Stimulated activated CD8-positive, alpha-beta memory T cell treated with anti-CD3 and anti-CD28 coated beads, Interleukin-4, amount 100 ng/mL, for 24 hours (primary cell): Measurements from ENCODE around the gene DNPH1.

Experiments
- DNase-seq: peaks from one replicate; pipeline ENCODE4 v3.0.0-alpha.2; 2020; ENCODE audit warnings: low read depth

DNPH1 gene

DNA sequence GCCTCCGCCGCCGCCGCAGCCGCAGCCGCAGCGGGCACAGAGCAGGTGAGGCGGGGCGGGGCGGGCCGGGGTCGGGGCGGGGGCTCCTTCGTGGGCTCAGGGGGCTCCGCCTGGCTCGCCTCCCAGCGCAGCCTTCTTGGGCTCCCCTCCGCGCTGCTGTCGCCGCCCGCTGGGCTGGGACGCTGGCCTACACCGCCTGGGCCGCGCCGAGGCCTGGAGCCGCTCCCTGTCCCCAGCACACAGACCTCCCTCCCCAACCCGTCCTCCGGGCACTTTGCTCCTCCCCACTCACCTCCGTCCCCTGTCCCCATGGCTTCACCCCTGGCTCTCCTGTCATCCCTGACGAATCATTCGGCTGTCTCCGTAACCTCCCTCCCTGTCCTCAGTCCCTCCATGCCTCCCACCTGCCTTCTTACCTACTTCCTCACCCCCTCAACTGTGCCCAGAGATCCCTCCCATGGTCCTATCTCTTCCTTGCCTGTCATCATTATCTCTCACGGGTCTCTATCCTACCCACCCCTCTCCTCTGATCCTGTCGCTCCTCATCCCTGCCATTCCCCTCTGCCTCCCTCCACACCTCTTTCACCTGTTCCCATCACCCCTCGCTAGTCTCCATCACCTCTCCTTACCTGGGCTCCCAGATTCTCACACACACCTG lies 14.5 kb upstream of the DNPH1 start:
- no peak for DNase-seq

DNA sequence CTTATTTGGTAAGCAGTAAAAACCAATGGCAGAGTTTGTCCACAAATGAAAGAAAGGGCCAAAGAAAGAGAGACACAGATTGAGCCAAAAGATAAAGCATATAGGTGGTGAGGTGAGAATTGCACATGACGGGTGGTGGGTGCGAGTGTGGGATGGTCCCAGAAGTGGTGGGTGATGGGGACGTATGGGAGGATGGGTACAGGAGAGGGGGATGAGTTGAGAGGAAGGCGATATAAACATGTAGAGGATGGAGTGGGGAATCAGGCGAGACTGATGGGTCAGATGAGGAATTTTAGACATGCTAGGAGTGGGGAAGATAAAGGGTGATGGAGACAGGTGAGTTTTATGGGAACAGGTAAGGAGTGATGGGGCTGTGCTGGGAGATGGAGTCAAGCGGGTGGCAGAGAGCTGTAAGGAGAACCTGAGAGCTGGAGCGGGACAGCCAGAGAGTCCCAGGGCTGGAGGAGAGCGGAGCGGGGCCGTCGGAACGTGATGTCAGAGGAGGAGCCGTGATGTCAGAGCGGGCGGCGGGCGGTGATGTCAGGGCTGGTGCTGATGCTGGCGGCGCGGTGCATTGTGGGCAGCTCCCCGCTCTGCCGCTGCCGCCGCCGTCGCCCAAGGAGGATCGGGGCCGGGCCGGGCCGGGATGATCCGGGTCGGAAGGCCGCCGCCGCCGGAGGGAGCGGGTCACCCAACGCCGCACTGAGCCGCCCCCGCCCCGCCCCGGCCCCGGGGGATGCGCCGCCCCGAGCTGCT lies 13.8 kb upstream of the DNPH1 start, which contains the start of gene TTBK1:
Gene TTBK1, plus strand, starts transcription at position 574 of the 756 bp plus-strand sequence. CDS start 3,180 bp downstream, outside the sequence.
- DNase-seq, result no peak

DNA sequence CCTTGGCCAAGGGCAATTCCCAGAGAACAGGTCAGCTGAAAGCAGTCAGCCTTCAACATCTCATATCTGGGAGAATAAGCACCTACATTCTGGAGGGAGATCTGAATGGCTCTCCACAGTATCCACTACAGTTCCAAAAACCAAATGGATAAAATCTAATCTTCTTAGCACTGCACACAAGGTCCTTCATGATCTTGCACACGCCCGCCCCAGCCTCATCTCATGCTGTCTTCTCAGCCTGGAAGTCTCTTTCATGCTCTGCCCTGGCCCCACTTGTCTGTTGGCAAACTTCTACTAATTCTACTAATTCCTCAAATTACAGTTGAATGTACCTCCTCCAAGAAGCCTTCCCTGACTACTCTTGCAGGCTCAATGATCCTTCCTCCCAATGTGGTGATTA lies 12.2 kb upstream of the DNPH1 start:
- DNase-seq, result no peak

DNA sequence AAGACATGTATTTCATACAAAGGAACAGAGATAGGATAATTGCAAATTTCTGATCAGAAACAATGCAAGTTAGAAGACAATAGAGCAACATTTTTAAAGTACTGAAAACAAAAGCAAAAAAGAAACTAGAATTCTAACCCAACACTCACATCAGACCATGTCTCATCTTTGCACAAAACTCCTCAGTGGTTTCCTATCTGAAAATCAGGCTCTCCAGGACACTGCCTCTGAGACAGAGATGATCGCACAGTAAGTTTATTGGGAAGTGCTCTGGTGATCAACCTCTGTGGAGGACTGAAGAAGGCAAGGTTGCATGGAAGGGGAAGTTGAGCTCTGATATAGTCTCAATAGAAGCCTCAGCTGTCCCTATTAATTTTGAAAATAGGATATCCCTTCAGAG lies 11.7 kb upstream of the DNPH1 start:
- no peak for DNase-seq

DNA sequence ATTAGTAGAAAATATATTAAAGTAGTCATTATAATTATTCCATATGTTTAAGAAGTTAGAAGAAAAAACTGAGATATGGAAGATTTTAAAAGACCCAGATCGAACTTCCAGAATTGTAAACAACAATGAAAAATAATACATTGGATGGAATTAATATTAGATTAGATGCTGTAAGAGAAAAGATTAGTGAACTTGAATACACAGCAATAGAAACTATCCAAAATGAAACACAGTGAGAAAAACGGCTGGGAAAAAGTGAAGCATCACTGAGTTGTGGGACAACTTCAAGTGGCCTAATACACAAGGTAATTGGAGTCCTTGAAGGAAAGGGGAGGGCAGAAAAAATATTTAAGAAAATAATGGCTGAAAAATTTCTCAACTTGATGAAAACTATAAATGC lies 9.8 kb upstream of the DNPH1 start:
- no peak for DNase-seq

DNA sequence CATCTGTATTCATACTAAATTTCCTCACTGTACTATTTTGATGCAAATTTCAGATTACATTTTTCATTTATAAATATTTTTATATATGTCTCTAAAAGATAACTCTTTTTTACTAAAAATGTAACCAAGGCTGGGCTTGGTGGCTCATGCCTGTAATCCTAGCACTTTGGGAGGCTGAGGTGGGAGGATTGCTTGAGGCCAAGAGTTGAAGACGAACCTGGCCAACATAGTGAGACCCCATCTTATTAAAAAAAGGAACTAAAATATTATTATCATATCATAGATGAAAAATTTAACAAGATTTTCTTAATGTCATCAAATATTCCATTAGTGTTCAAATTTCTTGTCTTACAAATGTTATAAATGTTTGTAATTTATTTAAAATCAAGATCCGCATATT lies 6.6 kb upstream of the DNPH1 start:
- no peak for DNase-seq

DNA sequence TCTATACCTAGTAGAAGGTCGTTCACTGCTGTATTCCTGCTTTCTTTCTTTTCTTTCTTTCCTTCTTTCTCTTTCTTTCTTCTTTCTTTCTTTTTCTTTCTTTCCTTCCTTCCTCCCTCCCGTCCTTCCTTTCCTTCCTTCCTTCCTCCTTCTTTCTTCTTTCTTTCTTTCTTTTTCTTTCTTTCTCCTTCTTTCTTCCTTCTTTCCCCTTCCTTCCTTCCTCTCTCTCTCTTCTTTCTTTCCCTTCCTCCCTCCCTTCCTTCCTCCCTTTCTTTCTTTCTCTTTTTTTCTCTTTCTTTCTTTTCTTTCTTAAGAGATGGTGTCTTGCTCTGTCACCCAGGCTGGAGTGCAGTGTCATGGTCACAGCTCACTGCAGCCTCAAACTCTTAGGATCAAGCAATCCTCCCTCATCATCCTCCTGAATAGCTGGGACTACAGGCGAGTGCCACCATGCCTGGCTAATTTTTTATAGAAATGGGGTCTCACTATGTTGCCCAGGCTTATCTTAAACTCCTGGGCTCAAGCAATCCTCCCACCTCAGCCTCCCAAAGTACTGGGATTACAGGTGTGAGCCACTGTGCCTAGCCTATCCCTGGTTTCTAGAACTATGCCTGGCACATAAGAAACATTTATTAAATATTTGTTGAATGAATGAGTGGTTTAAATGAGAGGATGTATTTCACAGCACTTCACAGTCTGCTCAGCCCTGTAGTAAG lies 2.6 kb upstream of the DNPH1 start:
- no peak for DNase-seq

DNA sequence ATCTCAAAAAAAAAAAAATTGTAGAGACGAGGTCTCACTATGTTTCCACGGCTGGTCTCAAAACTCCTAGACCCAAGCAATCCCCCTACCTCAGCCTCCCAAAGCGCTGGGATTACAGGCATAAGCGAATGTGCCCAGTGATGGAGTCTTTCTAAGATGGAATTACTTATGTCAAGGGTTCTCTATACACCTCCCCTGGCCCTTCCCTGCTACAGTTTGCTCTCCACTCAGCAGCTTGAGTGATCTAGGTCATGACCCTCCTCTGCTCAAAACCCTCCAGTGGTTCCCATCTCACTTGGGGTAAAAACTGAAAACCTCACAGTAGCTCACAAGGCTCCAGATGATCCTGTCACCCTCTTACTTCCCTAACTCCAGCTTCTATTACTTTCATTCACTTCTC lies 1.8 kb upstream of the DNPH1 start:
- DNase-seq, result no peak

DNA sequence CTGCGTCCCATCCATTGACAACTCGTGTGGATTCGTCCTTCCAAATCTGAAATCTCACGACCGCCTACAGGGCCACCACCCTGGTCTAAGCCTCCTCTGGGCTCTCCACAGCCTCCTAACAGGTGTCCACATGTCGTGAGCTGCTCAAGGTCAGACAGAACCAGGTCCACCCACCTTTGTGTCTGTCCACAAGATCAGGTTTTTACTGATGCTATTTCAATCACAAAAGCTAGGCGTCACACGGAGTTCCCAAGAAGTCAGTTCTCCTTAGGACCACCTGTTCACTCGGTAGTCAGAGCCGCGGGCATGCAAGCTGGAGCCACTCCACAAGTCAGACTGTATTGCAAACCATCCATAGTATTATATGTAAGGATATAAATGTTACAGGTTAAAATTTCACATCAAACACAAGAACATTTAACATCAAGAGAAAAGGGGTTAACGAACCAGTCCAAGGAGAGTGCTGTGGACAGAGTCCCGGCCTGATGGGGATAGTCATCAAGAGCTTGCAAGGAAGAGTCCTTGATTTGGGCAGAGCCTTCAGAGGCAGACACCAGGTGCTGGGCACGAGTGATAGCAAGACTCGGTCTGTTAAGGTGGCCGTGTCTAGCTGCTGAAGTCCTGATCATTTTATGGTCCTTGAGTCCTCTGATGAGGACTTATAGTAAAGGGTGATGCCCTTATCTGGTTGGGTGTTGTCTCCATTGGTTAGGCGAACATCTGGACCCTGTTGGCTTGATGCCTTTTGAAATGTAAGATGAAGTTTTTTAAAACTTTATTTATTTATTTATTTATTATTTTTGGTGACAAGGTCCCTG lies 731 bp upstream of the DNPH1 start:
- DNase-seq, result no peak

DNA sequence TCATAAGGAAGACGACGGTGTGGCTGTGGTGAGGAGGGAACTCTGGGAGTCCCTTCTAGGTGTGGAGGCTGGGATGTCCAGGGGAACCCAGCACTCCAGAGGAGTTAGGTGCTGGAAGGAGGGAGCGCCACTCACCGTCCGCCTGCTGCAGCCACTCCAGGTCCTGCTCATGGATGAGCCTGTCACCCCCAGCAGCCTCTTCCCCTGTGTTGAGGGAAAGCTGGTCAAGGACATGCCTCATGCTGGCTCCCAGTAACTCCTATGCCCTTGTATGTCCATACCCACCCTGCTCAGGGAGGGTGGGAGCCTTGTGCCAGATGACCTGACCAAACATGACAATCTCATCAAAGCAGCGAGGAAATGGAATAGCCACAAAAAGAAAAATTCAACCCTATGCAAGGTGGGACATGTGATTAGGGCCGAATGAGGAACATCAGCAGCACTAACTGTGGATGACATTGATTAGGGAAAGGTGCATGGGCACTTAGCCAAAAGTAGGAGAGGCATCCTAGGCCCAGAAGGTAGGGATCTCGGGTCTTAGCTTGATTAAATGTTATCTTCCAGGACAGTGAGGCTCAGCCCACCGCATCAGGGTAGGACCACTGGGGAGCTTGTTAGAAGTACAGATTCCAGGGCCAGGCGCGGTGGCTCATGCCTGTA lies 3.0 kb downstream of the DNPH1 start:
- no peak for DNase-seq

DNA sequence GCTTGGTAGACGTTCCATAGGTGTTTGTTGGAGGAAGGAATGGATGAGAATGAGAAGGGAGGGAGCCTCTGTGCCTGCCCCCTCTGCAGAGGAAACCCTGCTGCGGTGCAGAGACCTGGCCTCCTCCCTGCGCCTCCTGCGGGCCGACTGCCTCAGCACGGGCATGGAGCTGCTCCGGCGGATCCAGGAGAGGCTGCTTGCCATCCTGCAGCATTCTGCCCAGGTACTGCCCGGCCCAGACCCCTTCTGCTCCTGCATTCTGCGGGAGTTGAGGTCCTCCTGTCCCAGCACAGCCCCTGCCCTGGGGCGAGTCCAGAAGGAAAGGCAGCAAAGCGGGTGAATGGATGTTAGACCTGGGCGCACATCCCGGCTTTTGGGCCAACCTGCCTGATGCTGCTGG lies 6.1 kb downstream of the DNPH1 start:
- DNase-seq, result no peak

DNA sequence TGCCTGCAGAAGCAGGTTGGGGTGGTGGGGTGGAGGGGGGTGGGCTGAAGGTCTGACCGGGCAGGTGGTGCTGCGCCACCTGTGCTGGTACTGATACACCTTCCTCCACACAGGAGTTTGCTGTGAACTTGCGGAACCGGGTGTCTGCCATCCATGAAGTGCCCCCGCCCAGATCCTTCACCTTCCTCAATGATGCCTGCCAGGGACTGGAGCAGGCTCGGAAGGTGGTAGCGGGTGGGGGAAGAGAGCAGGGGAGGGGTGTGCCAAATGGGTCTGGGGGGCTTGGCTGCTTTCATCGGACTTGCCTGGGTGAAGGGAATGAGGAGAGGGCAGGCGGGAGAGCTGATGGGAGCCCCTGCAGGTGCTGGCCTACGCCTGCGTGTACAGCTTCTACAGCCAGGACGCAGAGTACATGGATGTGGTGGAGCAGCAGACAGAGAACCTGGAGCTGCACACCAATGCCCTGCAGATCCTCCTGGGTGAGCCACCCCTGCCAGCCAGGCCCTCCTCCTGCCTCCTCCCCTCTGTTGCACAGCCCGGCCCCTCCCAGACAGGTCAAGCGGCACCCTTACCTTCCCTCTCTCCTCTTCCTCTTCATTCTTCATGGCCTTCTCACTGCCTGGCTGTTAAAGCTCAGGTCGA lies 6.7 kb downstream of the DNPH1 start:
- DNase-seq, result no peak

DNA sequence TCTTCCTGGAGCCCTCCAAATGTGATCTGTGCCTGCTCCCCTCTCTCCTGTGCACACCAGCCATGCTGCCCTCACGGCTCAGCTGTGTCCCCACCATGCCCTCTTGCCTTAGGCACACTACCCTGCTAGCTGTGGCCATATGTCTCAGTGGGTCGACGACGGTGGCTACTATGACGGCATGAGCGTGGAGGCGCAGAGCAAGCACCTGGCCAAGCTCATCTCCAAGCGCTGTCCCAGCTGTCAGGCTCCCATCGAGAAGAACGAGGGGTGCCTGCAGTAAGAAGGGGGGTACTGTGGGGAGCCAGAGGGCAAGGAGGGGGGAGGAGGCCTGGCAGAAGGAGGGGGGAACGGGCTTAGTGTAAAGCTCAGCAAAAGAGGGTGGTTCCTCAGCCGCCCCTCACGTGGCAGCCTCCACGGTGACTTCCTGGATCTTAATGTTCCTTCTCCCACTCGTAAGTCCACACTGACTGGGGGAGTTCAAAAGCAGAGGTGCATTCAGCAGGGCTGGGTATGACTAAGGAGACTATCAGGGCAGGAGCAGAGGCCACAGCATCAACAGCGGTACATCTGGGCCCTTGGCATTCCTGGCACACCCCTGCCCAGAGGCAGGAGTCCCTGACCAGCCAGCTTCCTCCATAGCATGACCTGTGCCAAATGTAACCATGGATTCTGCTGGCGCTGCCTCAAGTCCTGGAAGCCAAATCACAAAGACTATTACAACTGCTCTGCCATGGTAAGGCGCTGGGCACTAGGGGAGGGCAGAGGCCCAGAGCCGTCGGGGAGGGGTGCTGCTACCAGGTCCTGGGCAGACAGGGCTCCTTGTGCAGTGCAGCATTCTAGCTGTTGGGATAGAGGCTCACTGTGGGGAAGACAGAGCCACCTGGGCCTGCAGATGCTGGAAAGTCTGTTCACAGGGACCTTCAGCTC lies 8.0 kb downstream of the DNPH1 start:
- no peak for DNase-seq

DNA sequence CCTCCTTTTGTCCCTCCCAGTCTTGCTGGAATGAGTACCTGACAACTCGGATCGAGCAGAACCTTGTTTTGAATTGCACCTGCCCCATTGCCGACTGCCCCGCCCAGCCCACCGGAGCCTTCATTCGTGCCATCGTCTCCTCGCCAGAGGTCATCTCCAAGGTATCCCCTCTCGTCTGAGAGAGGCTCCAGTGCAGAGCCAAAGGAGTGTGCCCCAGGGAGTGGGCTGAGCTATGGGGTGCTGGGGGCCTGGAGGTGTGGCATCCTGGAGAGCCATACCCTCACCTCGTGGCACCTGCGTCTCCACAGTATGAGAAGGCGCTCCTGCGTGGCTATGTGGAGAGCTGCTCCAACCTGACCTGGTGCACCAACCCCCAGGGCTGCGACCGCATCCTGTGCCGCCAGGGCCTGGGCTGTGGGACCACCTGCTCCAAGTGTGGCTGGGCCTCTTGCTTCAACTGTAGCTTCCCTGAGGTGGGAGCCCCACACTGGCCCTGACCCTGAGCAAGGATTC lies 8.8 kb downstream of the DNPH1 start:
- DNase-seq, result no peak

DNA sequence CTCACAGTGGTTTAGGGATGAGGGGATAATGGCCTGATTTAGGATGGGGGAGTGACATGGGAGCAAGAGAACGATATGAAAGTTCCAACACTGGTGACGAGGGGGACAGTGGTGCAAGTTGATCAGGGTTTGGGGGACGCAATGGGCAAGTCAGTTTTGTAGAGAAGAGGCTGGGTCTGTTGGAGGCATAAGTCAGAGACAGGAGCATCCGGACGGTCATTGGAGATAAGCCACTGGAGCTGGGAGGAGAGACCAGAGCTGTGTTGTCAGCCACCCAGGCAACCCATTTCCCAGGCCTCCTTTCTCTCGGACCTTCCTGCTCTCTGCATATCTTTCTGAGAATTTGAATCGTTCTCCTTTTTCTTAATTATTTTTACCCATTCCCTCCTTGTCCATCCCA lies 9.5 kb downstream of the DNPH1 start:
- DNase-seq, result no peak

DNA sequence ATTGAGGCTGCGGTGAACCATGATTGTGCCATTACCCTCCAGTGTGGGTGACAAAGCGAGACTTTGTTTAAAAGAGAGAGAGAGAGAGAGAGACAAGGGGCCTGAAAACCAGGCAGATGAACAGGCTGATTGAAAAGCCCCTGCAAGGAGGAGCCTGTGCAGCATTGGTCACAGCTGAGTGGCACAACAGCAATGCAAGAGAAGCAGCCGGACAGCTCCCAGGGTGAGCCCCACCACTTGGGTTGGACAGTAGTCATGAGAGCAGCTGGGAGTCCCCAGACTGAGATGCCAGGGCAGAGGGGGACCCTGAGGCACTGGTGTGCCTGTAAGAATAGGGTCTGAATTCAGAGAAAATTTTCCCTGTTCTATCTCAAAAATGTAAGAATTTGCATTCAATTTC lies 10.2 kb downstream of the DNPH1 start:
- no peak for DNase-seq

DNA sequence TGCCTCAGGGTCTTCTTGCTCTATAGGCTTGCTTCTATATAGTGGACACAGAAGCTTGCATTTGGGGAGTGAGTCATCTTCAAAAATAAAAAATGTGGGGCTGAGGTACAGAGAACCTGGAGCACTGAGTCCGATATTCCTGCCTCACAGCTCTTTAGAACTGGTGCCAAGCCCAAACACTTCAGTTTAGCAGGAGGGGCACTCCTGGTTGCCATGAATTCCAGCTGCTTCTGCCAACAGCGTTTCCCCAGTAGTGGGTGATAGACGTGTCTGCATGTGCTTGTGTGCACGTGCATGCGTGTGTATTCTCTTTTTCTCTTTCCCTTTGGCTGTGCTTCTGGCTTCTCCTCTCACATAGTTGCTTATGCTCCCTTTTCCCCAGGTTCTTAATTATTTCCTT lies 11.9 kb downstream of the DNPH1 start:
- no peak for DNase-seq

DNA sequence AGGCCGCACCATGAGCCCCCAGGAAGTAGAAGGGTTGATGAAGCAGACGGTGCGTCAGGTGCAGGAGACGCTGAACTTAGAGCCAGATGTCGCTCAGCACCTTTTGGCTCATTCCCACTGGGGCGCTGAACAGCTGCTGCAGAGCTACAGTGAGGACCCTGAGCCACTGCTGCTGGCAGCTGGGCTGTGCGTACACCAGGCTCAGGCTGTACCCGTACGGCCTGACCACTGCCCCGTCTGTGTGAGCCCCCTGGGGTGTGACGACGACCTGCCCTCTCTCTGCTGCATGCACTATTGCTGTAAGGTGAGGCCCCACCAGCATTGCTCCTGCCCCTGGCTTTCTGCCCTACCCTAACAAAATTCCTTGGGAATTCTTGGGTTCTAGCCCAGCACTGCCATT lies 13.1 kb downstream of the DNPH1 start:
- no peak for DNase-seq

DNA sequence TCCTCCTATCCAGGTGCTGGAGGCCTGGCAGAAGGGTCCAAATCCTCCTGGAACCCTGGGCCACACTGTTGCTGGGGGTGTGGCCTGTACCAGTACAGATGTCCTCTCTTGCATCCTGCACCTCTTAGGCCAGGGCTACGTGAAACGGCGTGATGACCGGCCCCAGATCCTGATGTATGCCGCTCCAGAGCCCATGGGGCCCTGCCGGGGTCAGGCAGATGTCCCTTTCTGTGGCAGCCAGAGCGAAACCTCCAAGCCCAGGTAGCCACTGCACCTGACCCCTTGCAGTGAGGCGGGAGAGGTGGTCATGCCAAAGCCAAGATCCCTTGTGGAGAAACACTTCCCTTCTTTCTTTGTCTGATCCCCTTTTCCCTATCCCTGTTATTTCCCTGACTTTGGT lies 14.2 kb downstream of the DNPH1 start:
- DNase-seq, result no peak

DNA sequence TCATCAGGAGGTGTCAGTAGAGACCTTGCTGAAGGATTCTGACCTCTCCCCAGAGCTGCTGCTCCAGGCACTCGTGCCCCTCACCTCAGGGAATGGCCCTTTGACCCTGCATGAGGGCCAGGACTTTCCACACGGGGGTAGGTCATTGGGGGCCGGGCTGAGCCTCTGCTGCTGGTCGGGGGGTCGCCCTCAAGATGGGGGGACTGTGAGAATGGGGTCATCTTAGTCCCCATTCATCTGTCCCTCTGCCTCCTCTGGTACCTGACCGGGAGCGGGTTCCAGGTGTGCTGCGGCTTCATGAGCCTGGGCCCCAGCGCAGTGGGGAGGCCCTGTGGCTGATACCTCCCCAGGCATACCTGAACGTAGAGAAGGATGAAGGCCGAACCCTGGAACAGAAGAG lies 15.8 kb downstream of the DNPH1 start:
- DNase-seq, result no peak
